HG02884 (cell line): ENCODE data around the gene RASA3.
"Not testable (repeated sequence)": the region's sequence is repeated elsewhere in the genome, so short reads cannot be mapped to it uniquely, and the experiment has no call there.

Source experiments
- ATAC-seq: cut with Tn5 transposase; IDR thresholded peaks from one replicate; pipeline ENCODE4 v1.9.1; 2021; ENCODE audit warnings: mild to moderate bottlenecking, moderate library complexity; ENCODE audit not compliant: unreplicated experiment

The RASA3 gene

GRCh38 chr13:113996081-113996911 lies 136.1 kb downstream of the RASA3 start:
- ATAC-seq, result no peak

GRCh38 chr13:113995051-113995601 lies 137.3 kb downstream of the RASA3 start:
- no peak for ATAC-seq

- ATAC-seq, result no peak
These were observed 140.0 kb downstream of the RASA3 start for GRCh38 chr13:113992276-113993005.

GRCh38 chr13:113991676-113992179 lies 140.7 kb downstream of the RASA3 start:
- no peak for ATAC-seq

- no peak for ATAC-seq
These were observed 141.2 kb downstream of the RASA3 start for GRCh38 chr13:113991191-113991669.

- ATAC-seq, result no peak
These were observed 142.0 kb downstream of the RASA3 start for GRCh38 chr13:113990321-113990837.

GRCh38 chr13:113989585-113990300 lies 142.7 kb downstream of the RASA3 start:
- no peak for ATAC-seq

GRCh38 chr13:113988859-113989258 lies 143.6 kb downstream of the RASA3 start:
- ATAC-seq, result not testable (repeated sequence)

- no peak for ATAC-seq
These were observed 150.1 kb downstream of the RASA3 start for GRCh38 chr13:113982296-113982661.

GRCh38 chr13:113981611-113982295 lies 150.7 kb downstream of the RASA3 start:
- no peak for ATAC-seq

- ATAC-seq, result no peak
These were observed 151.2 kb downstream of the RASA3 start for GRCh38 chr13:113981194-113981605.

GRCh38 chr13:113980489-113981064 lies 151.8 kb downstream of the RASA3 start:
- no peak for ATAC-seq

GRCh38 chr13:113979791-113980471 lies 152.5 kb downstream of the RASA3 start:
- no peak for ATAC-seq

GRCh38 chr13:113978741-113979481 lies 153.5 kb downstream of the RASA3 start:
- ATAC-seq, result no peak

GRCh38 chr13:113977976-113978375 lies 154.4 kb downstream of the RASA3 start:
- ATAC-seq, result no peak

- ATAC-seq, result no peak
These were observed 155.4 kb downstream of the RASA3 start for GRCh38 chr13:113976711-113977684.

- no peak for ATAC-seq
These were observed 157.0 kb downstream of the RASA3 start for GRCh38 chr13:113975416-113975815.
